ENCODE data around the gene CDH23. TPM values are rescaled to one million over a fixed set of nuclear protein-coding genes. Genes with fewer than 3 reads are reported as not detected.

CDH23 gene
- total and polyA plus RNA-seq, 2 donors (not counting 1 experiment from before 2014, with no cell fraction given), result 0.37 to 0.89 TPM

DNA sequence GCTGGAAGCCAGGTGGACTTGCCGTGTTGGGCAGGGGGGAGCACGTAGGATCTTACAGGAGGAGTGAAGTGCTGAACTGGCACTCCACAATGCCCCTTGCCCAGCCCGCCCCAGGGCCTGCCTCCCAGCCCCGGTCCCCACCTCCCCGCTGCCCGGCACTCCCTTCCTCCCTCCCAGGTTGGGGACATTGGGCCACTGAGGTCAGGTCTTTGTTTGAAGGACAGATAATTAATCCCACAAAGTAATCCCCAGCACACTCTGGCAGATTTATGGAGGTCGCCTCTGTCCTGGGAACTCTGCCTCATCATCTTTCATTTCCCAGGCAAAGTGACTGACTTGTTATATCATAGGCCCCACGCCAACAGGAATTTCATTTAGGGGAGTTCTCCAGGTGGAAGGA lies 200.0 kb downstream of the CDH23 start:
- Histone ChIP-seq H3K36me3 (replicated peaks in 1 of 2; ENCODE audit: control extremely low read depth in 1 of 2, control insufficient read depth in 1 of 2, extremely low read depth in 1 of 2, insufficient read depth in 2 of 2, low read length in 1 of 2) (no peaks in the 10 kb centered on the region), H3K79me2 (ENCODE audit: control insufficient read depth, insufficient read depth, low read length) (no peaks in the 10 kb centered on the region), H3K4me3 (ENCODE audit: control extremely low read depth in 1 of 5, extremely low read depth in 1 of 5, insufficient read depth in 1 of 5, low read depth in 2 of 5, low read length in 4 of 5) (no peak overlapping the region), H2AFZ (ENCODE audit: insufficient read depth, low read depth, low read length, poor library complexity, severe bottlenecking) (no peak overlapping the region), H4K20me1 (ENCODE audit: control insufficient read depth, insufficient read depth, low read length, poor library complexity, severe bottlenecking) (no peaks in the 10 kb centered on the region), H3K27ac (ENCODE audit: low read length in 2 of 2) (no peak overlapping the region), H3K27me3 (replicated peaks in 1 of 4; ENCODE audit: control extremely low read depth in 1 of 4, control insufficient read depth in 3 of 4, insufficient read depth in 4 of 4, low read length in 3 of 4) (peaks cover 0 to under 1% (median 0%) of the 10 kb centered on the region in 4 experiments), H3K4me2 (replicated peaks; ENCODE audit: low read depth, low read length, poor library complexity, severe bottlenecking) (no peak overlapping the region), H3K4me1 (ENCODE audit: control insufficient read depth in 2 of 2, insufficient read depth in 2 of 2, low read length in 2 of 2) (peaks cover 0 to 8% of the 10 kb centered on the region in 2 donors), H3K9me3 (ENCODE audit: control extremely low read depth in 1 of 3, control insufficient read depth in 2 of 3, insufficient read depth in 1 of 3, low read length in 2 of 3) (no peaks in the 10 kb centered on the region), H3K9ac (ENCODE audit: low read length) (no peak overlapping the region)
- CTCF ChIA-PET, result interaction anchor here (1.4 kb wide), 1 partner anchor 100 kb away, joined by 5 read pairs; no protein-coding TSS in a partner anchor
- TF ChIP-seq EZH2 (IDR thresholded peaks at IDR 0.05; ENCODE audit: borderline replicate concordance, insufficient read depth, low read depth, low read length, poor library complexity, severe bottlenecking), result no peak
- TF ChIP-seq, protein P1, sequence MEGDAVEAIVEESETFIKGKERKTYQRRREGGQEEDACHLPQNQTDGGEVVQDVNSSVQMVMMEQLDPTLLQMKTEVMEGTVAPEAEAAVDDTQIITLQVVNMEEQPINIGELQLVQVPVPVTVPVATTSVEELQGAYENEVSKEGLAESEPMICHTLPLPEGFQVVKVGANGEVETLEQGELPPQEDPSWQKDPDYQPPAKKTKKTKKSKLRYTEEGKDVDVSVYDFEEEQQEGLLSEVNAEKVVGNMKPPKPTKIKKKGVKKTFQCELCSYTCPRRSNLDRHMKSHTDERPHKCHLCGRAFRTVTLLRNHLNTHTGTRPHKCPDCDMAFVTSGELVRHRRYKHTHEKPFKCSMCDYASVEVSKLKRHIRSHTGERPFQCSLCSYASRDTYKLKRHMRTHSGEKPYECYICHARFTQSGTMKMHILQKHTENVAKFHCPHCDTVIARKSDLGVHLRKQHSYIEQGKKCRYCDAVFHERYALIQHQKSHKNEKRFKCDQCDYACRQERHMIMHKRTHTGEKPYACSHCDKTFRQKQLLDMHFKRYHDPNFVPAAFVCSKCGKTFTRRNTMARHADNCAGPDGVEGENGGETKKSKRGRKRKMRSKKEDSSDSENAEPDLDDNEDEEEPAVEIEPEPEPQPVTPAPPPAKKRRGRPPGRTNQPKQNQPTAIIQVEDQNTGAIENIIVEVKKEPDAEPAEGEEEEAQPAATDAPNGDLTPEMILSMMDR (IDR thresholded peaks at IDR 0.05), result no peak
- POLR2A ChIA-PET, result no interaction called here
- Mint-ChIP-seq H3K4me1 (peaks cover 9% of the 10 kb centered on the region), H3K9me3 (ENCODE audit: insufficient read depth) (no peaks in the 10 kb centered on the region), H3K27me3 (peaks cover 2% of the 10 kb centered on the region), H3K4me3 (no peak overlapping the region), H3K27ac (no peak overlapping the region)
- DNase-seq (no peak), ATAC-seq (ENCODE audit: low read depth) (no peak)
- intact Hi-C loops (cut with micrococcal nuclease), result no loop called here
- WGBS (ENCODE audit: insufficient coverage), result 100% methylated on average over 1 of the region's 8 CpGs

DNA sequence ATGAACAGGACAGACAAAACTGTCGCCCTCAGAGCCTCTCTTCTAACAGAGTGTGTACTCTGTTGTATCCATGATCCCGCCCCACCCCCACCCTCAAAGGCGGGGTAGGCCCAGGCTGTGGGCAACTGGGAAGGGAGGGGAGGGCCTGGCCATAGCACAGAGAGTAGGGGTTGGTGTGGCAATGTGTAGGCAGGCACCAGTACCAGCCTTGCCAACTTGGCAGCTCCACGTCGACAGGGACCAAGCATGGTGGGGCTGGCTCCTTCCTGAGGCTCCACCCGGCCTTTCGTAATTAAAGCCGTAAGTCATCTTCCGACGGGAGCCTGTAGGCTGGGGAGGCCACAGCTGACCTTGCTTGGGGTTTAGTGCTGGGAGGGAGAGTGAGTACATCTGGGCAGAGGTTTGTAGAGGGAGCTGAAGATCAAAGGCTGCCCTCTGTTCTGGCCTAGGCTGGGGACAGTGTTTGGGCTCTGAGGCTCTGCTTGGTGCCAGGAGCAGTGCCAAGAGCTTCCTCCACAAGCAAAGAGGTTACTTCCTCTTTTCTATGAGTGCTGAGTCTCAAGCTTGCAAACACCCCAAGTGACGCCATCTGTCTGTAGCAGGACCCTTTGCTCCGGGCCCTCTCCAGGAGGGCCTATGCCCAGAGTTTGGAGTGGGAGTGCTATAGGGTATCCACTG lies 201.2 kb downstream of the CDH23 start:
- Histone ChIP-seq H3K27ac (ENCODE audit: low read length in 2 of 2) (no peak overlapping the region), H3K4me1 (ENCODE audit: control insufficient read depth in 2 of 2, insufficient read depth in 2 of 2, low read length in 2 of 2) (peaks cover 0 to 8% of the 10 kb centered on the region in 2 donors), H4K20me1 (ENCODE audit: control insufficient read depth, insufficient read depth, low read length, poor library complexity, severe bottlenecking) (no peaks in the 10 kb centered on the region), H2AFZ (ENCODE audit: insufficient read depth, low read depth, low read length, poor library complexity, severe bottlenecking) (peak overlapping the region; percentile 62), H3K4me2 (replicated peaks; ENCODE audit: low read depth, low read length, poor library complexity, severe bottlenecking) (peak overlapping the region; percentile 39), H3K27me3 (replicated peaks in 1 of 4; ENCODE audit: control extremely low read depth in 1 of 4, control insufficient read depth in 3 of 4, insufficient read depth in 4 of 4, low read length in 3 of 4) (no peaks in the 10 kb centered on the region), H3K9ac (ENCODE audit: low read length) (no peak overlapping the region), H3K9me3 (ENCODE audit: control extremely low read depth in 1 of 3, control insufficient read depth in 2 of 3, insufficient read depth in 1 of 3, low read length in 2 of 3) (no peaks in the 10 kb centered on the region), H3K79me2 (ENCODE audit: control insufficient read depth, insufficient read depth, low read length) (no peaks in the 10 kb centered on the region), H3K36me3 (replicated peaks in 1 of 2; ENCODE audit: control extremely low read depth in 1 of 2, control insufficient read depth in 1 of 2, extremely low read depth in 1 of 2, insufficient read depth in 2 of 2, low read length in 1 of 2) (no peaks in the 10 kb centered on the region), H3K4me3 (ENCODE audit: control extremely low read depth in 1 of 5, extremely low read depth in 1 of 5, insufficient read depth in 1 of 5, low read depth in 2 of 5, low read length in 4 of 5) (no peak overlapping the region)
- peak overlapping the region; percentile 22 for H3K27ac Mint-ChIP-seq
- peaks cover 9% of the 10 kb centered on the region for H3K4me1 Mint-ChIP-seq
- H3K9me3 Mint-ChIP-seq (ENCODE audit: insufficient read depth), result no peaks in the 10 kb centered on the region
- H3K4me3 Mint-ChIP-seq, result no peak overlapping the region
- intact Hi-C loops (cut with micrococcal nuclease), result no loop called here
- DNase-seq, result peak; percentile 71
- CTCF ChIA-PET, result interaction anchor here (1.0 to 1.5 kb wide), 6 partner anchors 10 to 99 kb away, joined by 3 to 10 read pairs (median 6); no protein-coding TSS in a partner anchor
- 40% methylated on average over 6 of the region's 12 CpGs for WGBS (ENCODE audit: insufficient coverage)
- no peak for TF ChIP-seq EZH2 (IDR thresholded peaks at IDR 0.05; ENCODE audit: borderline replicate concordance, insufficient read depth, low read depth, low read length, poor library complexity, severe bottlenecking)
- TF ChIP-seq, protein P1 (IDR thresholded peaks at IDR 0.05), result no peak
- ATAC-seq (ENCODE audit: low read depth), result peak; percentile 87
- POLR2A ChIA-PET, result no interaction called here
- no peaks in the 10 kb centered on the region for H3K27me3 Mint-ChIP-seq
